ENCODE measurements around the gene CMBL.
"Not testable (repeated sequence)": the region's sequence is repeated elsewhere in the genome, so short reads cannot be mapped to it uniquely, and the experiment has no call there.

CMBL gene

GRCh38 chr5:10310066-10310779, 2.5 kb upstream of the CMBL start:
- no peak for DNase-seq

- no peak for DNase-seq
Measured at GRCh38 chr5:10308844-10309243, 1.1 kb upstream of the CMBL start.

GRCh38 chr5:10306806-10307205, 896 bp downstream of the CMBL start:
- DNase-seq, result no peak

GRCh38 chr5:10306114-10306513, 1.6 kb downstream of the CMBL start:
- no peak for DNase-seq

GRCh38 chr5:10304932-10305331, 2.8 kb downstream of the CMBL start:
- DNase-seq, result no peak

- DNase-seq, result no peak
Measured at GRCh38 chr5:10303699-10304170, 4.0 kb downstream of the CMBL start.

- no peak for DNase-seq
Measured at GRCh38 chr5:10303201-10303600, 4.5 kb downstream of the CMBL start.

- no peak for DNase-seq
Measured at GRCh38 chr5:10301842-10302610, 5.7 kb downstream of the CMBL start.

GRCh38 chr5:10301266-10301665, 6.4 kb downstream of the CMBL start:
- no peak for DNase-seq

GRCh38 chr5:10300246-10300645, 7.5 kb downstream of the CMBL start:
- no peak for DNase-seq

GRCh38 chr5:10297646-10298204, 10.0 kb downstream of the CMBL start:
- DNase-seq, result no peak

- no peak for DNase-seq
Measured at GRCh38 chr5:10295619-10296326, 11.9 kb downstream of the CMBL start.

- no peak for DNase-seq
Measured at GRCh38 chr5:10293907-10294662, 13.6 kb downstream of the CMBL start.

- DNase-seq, result no peak
Measured at GRCh38 chr5:10291692-10292339, 15.9 kb downstream of the CMBL start.

- no peak for DNase-seq
Measured at GRCh38 chr5:10290438-10290837, 17.3 kb downstream of the CMBL start.

- no peak for DNase-seq
Measured at GRCh38 chr5:10289991-10290390, 17.7 kb downstream of the CMBL start.

GRCh38 chr5:10289353-10289752, 18.3 kb downstream of the CMBL start:
- no peak for DNase-seq

- peak; percentile 41 for DNase-seq
Measured at GRCh38 chr5:10288592-10289219, 19.0 kb downstream of the CMBL start.

GRCh38 chr5:10286862-10287227, 20.9 kb downstream of the CMBL start:
- no peak for DNase-seq

GRCh38 chr5:10286162-10286861, 21.4 kb downstream of the CMBL start:
- no peak for DNase-seq

- not testable (repeated sequence) for DNase-seq
Measured at GRCh38 chr5:10285362-10285761, 22.3 kb downstream of the CMBL start.
